ENCODE data around the gene FNIP1.
"Not testable (repeated sequence)": the region's sequence is repeated elsewhere in the genome, so short reads cannot be mapped to it uniquely, and the experiment has no call there.

The FNIP1 gene

GRCh38 chr5:131796793-131797693 is at the start of gene FNIP1:
Gene FNIP1, minus strand, starts transcription at chr5:131797017. Its CDS starts 96 bp downstream, at chr5:131796921.
- ChIA-PET CTCF (interaction anchor here (1.0 to 2.1 kb wide), 2 partner anchors 14 to 266 kb away, joined by 5 read pairs; no protein-coding TSS in a partner anchor), POLR2A (ENCODE audit: low non-redundant PET) (no interaction called here)
- DNase-seq (ENCODE audit: low spot score), result peak; percentile 100

GRCh38 chr5:131846536-131846935 is 49.7 kb upstream of the FNIP1 start:
- no peak for TF ChIP-seq CTCF (conservative IDR thresholded peaks at IDR 0.05; ENCODE audit: low read depth)
- no peak for DNase-seq (ENCODE audit: low spot score)
- ChIA-PET POLR2A (ENCODE audit: low non-redundant PET) (no interaction called here), CTCF (interaction anchor here (0.6 to 0.9 kb wide), 2 partner anchors 18 to 201 kb away, joined by 3 to 4 read pairs; no protein-coding TSS in a partner anchor)
- H3K27ac ChIP-seq, result no peak overlapping the region

More at GRCh38 chr5:131796793-131797693, at the start of gene FNIP1:
- peak within 1 kb of the TSS; percentile 89 for H3K27ac ChIP-seq
- TF ChIP-seq CTCF (conservative IDR thresholded peaks at IDR 0.05; ENCODE audit: low read depth), result no peak

- DNase-seq (ENCODE audit: low spot score), result no peak
- ChIA-PET CTCF (interaction anchor here (0.6 kb wide), 1 partner anchor 19 kb away, joined by 4 read pairs; no protein-coding TSS in a partner anchor), POLR2A (ENCODE audit: low non-redundant PET) (no interaction called here)
Observed at GRCh38 chr5:131845828-131846227, 49.0 kb upstream of the FNIP1 start.

GRCh38 chr5:131842971-131843370 is 46.2 kb upstream of the FNIP1 start:
- H3K27ac ChIP-seq; CTCF ChIA-PET; POLR2A ChIA-PET (ENCODE audit: low non-redundant PET); DNase-seq (ENCODE audit: low spot score): not testable (repeated sequence)

More at GRCh38 chr5:131845828-131846227, 49.0 kb upstream of the FNIP1 start:
- no peak for TF ChIP-seq CTCF (conservative IDR thresholded peaks at IDR 0.05; ENCODE audit: low read depth)
- H3K27ac ChIP-seq, result no peak overlapping the region

- CTCF ChIA-PET, result interaction anchor here (0.6 kb wide), 1 partner anchor 983 kb away, joined by 3 read pairs; no protein-coding TSS in a partner anchor
- POLR2A ChIA-PET (ENCODE audit: low non-redundant PET); H3K27ac ChIP-seq; DNase-seq (ENCODE audit: low spot score): not testable (repeated sequence)
Observed at GRCh38 chr5:131832702-131833101, 35.9 kb upstream of the FNIP1 start.

- POLR2A ChIA-PET (ENCODE audit: low non-redundant PET), result no interaction called here
- CTCF ChIA-PET, result no interaction called here
Observed at GRCh38 chr5:131825404-131826013, 28.7 kb upstream of the FNIP1 start.

More at GRCh38 chr5:131825404-131826013, 28.7 kb upstream of the FNIP1 start:
- DNase-seq (ENCODE audit: low spot score), result no peak
- H3K27ac ChIP-seq, result no peak overlapping the region
- TF ChIP-seq CTCF (conservative IDR thresholded peaks at IDR 0.05; ENCODE audit: low read depth), result no peak
